Stimulated activated CD8-positive, alpha-beta memory T cell treated with anti-CD3 and anti-CD28 coated beads, Interleukin-7, amount 100 ng/mL, for 1 hour (primary cell): ENCODE measurements around the gene MGAT5.

Experiments
- DNase-seq, 2 donors: peaks; one replicate each; pipeline ENCODE4 v3.0.0-alpha.2; 2020; ENCODE audit warnings: low read depth in 2 of 2

Gene MGAT5

DNA sequence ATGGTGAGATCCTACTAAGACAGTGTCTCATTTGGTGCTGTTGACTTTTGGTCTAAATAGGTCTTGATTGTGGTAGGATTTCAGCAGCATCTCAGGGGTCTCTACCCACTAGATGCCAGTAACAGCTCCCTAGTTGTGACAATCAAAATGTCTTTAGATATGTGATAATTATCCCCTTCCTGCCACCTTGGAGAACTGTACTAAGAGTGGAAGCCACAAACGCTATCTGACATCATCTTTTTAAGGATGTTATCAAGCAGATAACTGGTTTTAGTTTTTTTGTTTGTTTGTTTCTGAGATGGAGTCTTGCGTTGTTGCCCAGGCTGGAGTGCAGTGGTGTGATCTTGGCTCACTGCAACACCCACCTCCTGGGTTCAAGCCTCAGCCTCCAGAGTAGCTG lies 3.1 kb downstream of the MGAT5 start:
- DNase-seq: no peak

DNA sequence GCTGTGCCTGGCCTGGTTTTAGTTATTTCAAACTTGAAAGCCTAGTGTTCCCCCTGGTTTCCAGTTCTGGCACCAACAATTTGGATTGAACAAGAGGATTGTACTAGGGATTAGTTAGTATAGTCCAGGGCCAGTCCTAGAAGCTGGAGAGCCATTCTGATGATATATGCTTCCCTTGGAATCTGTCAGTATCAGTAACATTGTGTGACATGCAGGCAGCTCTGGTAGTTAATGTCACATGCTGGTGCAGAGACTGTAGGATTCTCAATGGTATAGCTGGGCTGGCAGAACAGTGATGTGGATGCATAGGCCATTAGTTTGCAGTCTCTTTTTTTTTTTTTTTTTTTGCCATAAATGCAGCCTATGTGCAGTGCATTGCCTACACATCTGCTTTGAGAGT lies 3.6 kb downstream of the MGAT5 start:
- DNase-seq: no peak

- DNase-seq: no peak
Measured at GRCh38 chr2:134257965-134258683, 4.3 kb downstream of the MGAT5 start.

DNA sequence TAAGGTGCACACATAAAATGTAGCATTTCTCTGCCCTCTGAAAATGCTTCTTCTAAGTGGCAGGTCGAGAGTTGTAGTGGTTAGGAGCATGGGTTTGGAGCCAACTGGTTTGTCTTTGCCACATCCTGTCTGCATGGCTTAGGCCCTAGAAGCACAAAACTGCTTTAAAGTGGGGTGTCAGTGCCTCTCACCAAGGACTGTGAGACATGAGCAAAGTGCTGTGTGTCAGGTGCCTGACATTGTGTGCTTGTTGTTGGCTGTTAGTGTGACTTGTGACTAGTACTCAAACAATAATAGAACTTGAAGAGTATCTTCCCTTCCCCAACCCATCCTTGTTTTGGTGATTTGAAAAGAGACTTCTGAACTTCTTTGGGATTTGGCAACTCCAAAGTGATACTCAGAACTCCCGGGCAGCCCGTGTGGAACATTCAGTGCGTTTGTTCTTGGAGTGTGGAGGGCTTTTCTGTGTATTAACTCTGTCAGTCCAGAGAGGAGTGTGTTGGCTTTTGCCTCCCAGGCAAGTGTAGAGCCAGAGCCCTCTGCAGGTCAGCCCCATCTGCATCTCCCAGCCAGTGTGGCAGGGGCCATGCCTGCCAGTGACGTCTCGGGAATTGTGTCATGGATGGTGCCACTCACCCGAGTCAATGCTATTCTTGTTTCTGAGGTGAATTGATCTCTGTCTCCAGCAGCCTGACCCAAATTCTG lies 5.0 kb downstream of the MGAT5 start:
- peak; percentile 24 to 25 for DNase-seq

GRCh38 chr2:134259571-134259970 lies 5.7 kb downstream of the MGAT5 start:
- DNase-seq: no peak

DNA sequence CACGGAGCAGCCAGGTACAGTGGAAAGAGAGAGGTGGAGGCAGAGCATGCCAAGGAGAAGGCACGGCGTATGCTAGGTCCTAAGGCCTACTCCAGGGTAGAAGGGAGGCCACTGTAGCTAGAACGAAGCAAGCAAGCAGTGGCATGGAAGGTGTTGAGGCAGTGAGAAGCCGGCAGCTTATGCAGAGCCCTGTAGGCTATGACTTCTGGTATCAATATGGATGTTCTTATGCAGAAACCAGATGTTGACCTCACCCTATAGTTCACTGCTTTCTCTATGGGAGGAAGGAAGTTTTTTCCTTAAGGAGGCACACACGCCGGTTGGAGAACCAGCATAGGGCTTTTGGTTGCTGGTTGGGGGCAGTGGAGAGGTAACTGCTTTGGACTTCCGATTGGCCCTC lies 6.1 kb downstream of the MGAT5 start:
- DNase-seq: no peak

DNA sequence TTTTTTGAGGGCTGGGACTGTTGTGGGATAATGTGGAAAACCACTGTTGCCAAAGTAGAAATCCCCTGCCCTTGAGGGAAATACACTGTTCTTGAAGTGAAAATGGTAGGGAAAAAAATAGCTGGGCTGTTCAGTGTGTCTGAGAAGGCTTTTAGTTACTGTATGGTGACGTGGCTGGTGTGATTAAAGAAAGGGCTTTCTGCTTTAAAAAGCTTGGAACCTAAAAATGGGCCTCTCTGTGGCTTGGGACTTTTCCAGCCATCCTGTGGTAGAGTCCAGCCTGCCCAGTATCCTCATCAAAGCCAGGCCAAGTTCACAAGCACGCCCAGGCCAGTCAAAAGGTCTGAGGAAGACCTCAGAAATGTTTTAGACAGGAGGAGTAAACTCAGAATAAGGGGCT lies 6.8 kb downstream of the MGAT5 start:
- no peak for DNase-seq

DNA sequence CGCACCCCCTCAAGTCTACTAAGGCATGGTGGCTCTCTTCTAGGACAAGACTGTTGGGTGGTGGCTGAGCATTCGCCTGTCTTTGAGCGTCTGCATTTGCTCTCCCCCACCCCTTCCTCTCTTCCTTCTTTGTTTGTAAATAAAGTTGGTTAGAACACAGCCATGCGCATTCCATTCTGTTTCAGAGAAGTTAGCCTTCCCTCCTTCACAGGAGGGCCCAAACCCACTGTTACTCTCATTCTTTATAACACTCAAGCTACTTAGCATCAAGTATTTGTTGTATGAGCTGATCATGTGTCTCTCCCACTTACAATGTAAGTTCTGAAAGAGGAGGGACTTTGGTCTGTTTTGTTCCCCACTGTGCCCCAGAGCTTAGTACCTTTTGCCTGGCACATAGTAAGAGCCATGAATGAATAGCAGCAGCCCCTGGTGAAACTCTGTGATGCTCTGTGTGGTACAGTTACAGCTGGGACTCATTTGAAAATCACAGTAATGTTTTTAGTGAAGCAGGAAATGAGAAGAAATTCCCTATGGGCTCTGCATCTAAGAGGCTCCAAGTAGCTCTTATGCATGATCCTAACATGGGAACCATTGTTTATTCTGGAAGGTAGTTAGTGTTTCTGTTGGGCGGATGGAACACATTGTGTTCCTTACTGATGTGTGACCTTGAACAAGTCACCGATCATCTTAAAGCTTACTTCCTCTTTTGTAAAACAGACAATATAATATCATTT lies 7.7 kb downstream of the MGAT5 start:
- no peak for DNase-seq

- DNase-seq: no peak
Measured at GRCh38 chr2:134262684-134263083, 8.8 kb downstream of the MGAT5 start.

GRCh38 chr2:134268265-134268664 lies 14.4 kb downstream of the MGAT5 start:
- no peak for DNase-seq

- no peak for DNase-seq
Measured at GRCh38 chr2:134269230-134269629, 15.4 kb downstream of the MGAT5 start.

DNA sequence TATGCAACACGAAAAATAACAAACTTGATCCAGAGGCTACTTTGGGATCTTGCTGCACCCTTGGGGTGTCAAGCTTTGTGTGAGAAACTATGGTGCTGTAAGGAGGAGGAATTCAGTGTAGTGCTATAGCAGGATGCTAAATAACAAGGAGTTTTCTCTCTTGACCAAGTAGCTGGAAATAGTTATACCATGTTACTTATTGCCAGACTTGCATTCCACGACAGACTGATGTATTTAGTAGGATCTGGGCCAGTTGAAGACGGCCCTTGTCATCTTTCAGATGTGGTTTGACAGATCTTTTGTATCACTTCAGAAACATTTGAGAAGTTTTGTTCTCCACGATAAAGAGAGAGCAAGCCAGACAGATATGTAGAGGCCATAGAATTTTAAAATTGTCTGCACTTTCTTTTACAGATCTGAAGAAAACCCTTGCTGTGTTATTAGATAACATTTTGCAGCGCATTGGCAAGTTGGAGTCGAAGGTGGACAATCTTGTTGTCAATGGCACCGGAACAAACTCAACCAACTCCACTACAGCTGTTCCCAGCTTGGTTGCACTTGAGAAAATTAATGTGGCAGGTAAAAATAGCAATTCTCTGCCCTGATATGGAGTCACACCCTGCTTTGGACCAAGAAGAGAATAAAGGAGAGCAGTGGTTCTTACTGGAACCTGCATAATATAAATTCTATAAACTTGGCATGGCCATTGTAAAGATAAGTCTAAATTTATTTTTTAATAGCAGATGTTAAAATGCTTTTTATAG lies 16.3 kb downstream of the MGAT5 start:
- no peak for DNase-seq

DNA sequence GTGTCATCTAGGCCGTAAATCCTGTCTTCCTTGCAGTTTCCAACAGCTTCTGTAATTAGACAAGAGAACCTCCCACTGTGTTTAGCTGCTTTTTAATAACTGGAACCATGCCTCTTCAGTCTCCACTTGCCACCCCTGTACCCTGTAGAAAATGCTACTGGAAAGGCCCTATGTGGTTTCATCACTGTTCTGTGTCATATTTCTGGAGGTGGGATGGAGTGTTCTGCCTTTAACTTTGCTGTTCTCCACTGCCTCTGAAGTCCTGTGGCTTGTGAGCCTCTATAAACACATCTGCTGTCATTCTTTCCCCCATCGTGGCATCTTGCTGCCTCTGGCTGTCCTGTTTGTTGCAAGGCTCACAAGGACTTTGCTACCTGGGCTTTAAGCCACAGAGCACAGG lies 17.9 kb downstream of the MGAT5 start:
- no peak for DNase-seq

GRCh38 chr2:134272806-134273205 lies 18.9 kb downstream of the MGAT5 start:
- DNase-seq: no peak

- no peak for DNase-seq
Measured at GRCh38 chr2:134273256-134273983, 19.5 kb downstream of the MGAT5 start.

DNA sequence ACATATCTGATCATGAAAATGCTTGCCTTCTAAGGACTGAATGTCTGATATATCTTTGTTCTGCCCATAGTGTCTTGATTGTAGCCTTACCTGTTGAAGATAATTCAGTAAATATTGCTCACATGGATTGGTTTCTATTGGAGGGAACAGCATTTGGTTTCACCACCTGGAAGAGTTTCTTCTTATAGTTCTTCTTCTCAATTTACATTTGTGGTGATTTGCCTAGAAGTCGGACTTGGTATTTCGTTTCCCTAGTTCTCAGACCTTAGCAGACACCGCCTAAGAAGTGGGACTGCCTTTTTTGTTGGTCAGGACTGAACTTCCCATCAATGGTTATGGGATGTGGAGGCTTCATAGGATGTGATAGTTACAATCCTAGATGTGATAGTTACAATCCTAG lies 20.2 kb downstream of the MGAT5 start:
- no peak for DNase-seq

- no peak for DNase-seq
Measured at GRCh38 chr2:134275058-134275862, 21.4 kb downstream of the MGAT5 start.

DNA sequence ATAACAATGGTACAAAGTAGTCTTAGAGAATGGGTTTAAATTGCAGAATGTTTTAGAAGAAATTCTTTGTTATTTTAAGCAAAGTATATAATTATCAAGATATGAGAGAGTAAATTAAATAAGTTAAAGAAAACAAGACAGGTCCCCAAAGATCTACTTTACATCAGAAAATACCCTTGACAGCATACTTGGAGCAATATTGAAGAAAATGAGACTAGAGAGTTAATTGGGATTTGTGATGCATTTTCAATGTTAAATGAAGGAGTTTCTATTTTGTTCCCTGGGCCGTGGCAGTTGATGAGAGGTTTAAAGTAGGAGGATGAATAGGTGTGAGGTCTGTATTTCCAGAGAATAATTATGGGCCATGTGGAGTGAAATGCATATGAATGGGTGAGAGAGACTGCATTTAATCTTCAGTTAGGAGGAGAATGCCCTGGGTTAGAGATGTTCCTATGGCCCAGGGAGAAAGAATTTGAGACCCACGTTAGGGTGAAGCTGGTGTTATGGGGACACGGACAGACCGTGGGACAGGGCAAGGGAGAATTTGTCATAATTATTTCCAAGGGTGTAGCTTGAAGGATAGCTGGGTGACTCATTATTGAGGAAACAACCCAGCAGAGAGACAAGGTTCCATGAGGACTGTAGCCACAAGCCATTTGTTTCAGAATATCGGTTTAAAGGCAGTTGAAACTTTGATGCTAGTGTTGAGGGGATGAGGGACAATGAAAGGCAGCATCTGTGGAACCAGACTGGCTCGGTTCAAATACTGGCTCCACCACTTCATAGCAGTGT lies 22.7 kb downstream of the MGAT5 start:
- DNase-seq: no peak

- DNase-seq: no peak
Measured at GRCh38 chr2:134277223-134277622, 23.4 kb downstream of the MGAT5 start.

- DNase-seq: no peak
Measured at GRCh38 chr2:134278553-134278952, 24.7 kb downstream of the MGAT5 start.
